Jurkat, Clone E6-1 (cell line): ENCODE results near the gene NSMF.

Experiments used
- DNase-seq: peaks from one replicate; pipeline ENCODE4 v3.0.0-alpha.2; 2011; ENCODE audit warnings: low read depth, low spot score
- H3K4me3 ChIP-seq: 2 replicates; pipeline ENCODE4 v1.5.1; 2011; ENCODE audit warnings: mild to moderate bottlenecking, low read length, control low read depth, moderate library complexity

Gene NSMF

DNA sequence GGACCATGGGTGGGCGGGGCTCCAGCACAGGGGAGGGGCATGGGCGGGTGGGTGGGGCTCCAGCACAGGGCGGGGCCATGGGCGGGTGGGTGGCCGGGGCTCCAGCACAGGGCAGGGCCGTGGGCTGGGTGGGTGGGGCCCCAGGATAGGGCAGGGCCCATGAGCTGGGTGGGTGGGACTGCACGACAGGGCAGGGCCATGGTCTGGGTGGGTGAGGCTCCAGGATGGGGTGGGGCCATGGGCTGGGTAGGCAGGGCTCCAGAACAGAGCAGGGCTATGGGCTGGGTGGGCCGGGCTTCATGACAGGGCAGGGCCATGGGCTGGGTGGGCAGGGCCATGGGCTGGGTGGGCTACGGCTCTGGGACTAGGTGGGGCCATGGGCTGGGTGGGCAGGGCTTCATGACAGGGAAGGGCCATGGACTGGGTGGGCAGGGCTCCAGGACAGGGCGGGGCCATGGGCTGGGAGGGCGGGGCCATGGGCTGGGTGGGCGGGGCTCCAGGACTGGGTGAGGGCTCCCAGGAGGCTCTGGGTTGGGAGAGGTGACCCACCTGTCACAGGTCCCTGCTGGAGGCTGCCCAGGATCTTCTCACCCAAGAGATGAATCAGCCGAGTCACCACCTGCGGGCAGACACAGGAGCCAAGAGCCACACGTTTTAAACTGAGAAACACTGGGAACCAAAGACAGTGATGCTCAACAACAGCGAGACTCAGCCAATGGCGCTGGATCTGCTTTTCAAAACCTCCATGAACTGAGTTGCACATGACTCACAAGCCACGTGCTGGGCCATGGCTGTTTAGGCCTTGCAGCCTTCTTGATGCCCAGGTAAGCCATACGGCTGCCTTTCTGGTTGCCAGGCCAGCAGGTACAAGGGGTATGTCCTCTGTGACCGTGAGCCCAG lies 33.6 kb upstream of the NSMF start:
- H3K4me3 ChIP-seq, result no peak overlapping the region
- DNase-seq, result peak; percentile 43

- no peak overlapping the region for H3K4me3 ChIP-seq
- DNase-seq, result no peak
These were observed 32.8 kb upstream of the NSMF start for GRCh38 chr9:137491735-137492432.

DNA sequence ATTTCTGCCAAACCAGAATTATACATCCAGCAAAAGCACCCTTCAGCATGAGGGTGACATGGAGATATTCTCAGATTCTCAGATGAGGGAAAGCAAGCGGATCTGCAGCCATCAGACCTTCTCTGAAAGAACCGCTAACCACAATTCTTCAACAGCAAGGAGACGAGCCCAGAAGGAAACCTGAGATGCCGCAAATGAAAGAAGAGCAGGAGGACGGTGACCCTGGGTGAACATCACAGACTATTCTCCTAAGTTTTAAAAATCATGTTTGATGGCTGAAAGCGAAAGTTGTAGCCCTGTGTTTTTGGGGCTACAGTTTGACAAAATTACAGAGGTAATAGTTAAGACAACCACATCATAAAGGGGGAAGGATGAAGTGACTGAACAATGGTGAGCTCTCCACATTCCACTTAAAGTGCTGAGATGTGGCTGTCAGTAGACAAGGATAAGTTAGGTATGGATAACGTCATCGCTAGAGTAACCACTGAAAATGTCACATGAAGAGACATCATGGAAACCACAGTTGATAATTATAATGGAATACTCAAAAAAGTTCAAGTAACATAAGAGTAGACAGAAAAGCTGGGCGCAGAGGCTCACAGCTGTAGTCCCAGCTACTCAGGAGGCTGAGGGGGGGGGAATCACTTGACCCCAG lies 31.5 kb upstream of the NSMF start:
- peak; percentile 51 for DNase-seq
- no peak overlapping the region for H3K4me3 ChIP-seq

GRCh38 chr9:137488906-137489305 lies 29.8 kb upstream of the NSMF start:
- no peak overlapping the region for H3K4me3 ChIP-seq
- DNase-seq, result no peak

DNA sequence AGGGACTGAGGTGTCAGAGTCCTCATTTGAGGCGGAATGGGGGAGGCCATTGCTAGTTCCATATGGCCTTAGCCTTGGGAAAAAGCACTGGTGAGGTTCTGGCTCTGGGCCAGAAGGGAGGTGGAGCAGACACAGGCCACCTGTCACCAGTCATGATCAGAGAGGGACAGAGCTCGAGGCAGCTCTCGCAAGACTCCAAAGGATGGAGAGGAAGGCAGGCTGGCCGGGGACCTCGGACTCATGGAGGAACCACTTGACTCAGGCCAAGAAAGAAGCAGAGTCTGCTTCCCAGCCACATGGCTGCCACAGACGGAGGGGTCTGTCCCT lies 29.2 kb upstream of the NSMF start:
- no peak for DNase-seq
- no peak overlapping the region for H3K4me3 ChIP-seq

GRCh38 chr9:137487454-137488326 lies 28.6 kb upstream of the NSMF start:
- DNase-seq, result no peak
- no peak overlapping the region for H3K4me3 ChIP-seq

GRCh38 chr9:137486545-137487453 lies 27.7 kb upstream of the NSMF start:
- no peak overlapping the region for H3K4me3 ChIP-seq
- no peak for DNase-seq

- DNase-seq, result no peak
These were observed 27.0 kb upstream of the NSMF start for GRCh38 chr9:137486141-137486490.

DNA sequence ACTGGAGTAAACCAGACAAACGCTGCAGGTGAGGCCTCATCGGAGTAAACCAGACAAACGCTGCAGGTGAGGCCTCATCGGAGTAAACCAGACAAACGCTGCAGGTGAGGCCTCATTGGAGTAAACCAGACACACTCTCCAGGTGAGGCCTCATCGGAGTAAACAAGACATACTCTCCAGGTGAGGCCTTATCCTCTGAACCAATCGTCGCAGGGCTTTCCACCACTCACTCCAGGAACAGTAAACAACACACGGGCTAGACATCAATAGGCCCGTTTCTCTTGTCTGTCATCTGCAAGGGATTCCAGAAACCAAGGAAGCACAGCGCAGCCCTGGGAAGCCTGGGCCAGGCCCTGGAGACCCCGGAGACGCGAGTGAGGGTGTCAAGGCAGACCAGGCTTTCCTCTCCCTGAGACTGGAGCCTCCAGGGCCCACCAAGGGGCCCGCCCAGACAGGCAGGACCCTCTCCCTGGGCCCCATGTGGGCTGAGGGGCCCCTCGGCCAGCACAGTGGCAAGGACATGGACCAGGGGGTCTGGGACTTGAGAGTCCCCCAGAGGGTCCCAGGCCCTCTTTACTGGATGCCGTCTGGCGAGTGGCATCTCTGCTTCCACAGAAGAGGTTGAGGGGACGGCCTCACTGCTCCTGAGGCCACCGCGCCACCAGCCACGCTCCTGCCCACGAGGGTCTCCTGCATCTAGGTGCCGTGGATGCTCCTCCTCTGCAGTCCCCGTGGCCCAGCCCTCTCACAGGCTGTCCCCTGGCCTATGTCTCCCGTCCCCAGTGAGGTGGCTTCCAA lies 26.4 kb upstream of the NSMF start:
- no peak overlapping the region for H3K4me3 ChIP-seq
- DNase-seq, result no peak

More at GRCh38 chr9:137486141-137486490, 27.0 kb upstream of the NSMF start:
- H3K4me3 ChIP-seq, result no peak overlapping the region

DNA sequence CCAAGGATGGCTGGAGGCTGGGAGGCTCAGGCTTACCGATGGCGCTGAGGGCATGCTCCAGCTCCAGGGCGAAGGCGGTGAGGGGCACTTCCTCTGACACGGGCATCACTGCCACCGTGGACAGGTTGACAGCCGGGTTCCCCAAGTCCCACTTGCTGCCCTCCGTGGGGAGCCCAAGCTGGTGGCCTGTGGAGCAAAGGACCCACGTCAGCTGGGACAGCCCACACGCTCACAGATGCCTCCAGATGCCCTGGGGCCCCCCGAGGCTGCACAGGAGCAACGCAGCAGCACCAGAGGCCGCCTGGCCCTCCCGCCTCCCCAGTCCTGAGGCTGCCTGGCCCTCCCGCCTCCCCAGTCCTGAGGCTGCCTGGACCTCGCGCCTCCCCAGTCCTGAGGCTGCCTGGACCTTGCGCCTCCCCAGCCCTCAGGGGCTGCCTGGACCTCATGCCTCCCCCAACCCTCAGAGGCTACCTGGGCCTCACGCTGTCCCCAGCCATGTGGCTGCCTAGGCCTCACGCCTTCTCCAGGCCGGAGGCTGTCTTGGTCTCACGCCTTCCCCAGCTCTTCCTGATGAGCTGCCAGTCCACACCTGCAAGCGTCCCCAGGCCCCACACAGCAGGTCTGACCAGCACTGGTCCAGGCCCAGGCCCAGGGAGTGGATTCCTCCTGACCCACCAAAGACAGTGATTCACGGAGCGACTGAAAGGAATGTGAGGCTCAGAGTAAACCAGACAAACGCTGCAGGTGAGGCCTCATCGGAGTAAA lies 25.6 kb upstream of the NSMF start:
- no peak overlapping the region for H3K4me3 ChIP-seq
- DNase-seq, result no peak

DNA sequence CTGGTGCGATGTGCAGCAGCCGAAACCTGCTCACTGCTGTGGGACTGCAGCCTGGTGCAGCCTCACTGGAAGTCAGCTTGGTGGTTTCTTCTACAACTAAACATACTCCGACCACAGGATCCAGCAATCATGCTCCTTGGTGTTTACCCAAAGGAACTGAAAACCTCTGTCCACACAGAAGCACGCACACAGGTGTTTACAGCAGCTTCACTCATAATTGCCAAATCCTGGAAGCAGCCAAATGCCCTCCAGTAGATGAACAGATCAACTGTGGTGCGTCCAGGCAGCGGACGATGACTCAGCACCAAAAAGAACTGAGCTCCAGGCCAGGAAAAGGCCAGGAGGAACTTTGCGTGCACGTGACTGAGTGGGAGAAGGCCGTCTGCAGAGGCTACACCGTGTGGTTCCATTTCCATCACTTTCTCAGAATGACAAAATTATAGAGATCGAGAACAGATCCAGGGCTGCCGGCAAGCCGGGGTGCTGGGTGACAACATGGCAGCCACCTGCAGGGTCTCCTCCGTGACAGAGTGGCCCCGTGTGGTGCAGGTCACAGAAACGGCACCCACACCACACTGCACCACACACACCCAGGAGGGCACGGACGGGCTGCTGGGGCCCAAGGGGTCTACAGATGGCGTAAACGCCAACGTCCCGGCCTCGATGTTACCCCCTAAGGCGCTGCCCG lies 23.1 kb upstream of the NSMF start:
- DNase-seq, result no peak
- H3K4me3 ChIP-seq, result no peak overlapping the region

DNA sequence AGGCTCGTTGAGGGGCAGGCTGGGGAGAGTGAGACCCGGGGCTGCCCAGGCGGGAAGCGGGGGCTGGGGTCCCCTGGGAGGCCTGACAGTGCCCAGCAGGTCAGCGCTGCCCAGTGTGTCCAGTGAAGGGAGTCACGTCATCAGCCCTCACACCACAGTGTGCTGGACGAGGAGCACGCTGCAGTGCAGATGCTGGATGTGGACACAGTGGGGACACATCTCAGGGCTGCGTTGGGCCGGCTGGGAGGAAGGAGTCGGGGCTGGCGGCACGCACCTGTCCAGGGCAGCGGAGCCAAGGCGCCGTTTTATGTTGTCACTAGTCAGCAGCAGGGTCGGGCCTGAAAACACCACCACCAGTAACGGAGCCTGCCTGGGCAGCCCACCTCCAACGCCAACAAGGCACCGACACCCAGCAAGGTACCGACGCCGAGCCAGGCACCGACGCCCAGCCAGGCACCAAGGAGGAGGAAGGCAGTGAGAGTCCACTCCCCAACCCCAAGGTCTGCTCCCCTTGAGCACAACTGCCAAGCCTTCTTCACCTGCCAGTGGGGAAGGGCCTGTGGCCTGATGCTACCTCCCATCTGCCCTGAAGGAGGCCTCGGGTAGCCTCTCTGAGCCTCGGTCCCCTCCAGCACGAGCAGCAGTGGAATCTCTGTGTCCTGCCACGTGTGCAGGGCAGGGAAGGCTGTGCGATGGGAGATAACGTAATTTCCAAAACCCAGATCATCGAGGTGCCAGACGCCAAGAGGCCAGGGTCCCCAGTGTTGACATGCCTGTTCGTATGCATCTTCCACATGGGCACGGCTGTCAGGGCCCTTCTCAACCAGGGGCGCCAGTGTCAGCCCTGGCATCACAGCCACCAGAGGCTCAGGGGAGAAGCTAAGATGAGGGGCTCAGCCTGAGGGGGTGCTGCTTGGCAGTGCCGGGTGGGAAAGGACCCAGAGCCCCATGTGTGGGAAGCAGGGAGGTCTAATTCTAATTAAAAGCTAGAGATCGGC lies 21.9 kb upstream of the NSMF start:
- DNase-seq, result no peak
- no peak overlapping the region for H3K4me3 ChIP-seq

DNA sequence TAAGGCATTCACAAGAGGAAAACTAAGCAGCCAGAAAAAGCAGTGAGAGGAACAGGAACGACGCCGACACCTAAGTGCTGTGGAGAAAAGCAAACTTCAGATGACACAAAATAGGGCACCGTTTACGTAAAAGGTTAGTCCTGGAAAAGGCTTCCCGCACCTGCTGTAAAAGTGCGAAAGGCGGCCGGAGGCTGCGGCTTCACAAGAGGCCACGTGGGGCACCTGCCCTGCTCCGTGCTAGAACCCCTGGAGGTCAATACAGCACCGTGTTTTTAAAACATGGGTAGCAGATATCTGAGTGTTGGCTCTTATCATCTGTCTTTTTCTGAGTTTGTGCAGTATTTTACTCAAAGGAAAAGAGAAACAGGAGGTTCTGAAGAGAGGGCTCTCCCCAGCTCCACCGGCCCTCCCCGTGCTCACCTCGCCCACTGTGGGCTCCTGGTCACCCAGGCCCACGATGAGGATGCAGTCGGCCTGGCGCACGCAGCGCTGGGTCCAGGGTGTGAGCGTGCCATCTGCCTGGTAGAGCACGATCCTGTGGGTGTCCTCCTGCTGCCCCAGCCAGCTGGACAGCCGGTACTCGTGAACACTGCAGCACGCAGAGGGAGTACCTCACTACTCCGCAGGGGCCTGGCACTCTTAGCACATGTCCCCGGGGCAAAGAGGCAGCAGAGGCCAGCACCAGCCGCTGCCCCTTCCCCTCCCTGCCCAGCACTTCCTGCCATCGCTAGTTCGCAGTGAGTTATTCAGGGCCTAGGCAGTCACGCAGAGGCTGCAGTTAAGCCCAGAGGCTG lies 21.0 kb upstream of the NSMF start:
- no peak for DNase-seq
- no peak overlapping the region for H3K4me3 ChIP-seq
